MM.1S (cell line): ENCODE results near the gene MPO.

Experiments used
- DNase-seq: peaks from one replicate; pipeline ENCODE4 v3.0.0-alpha.2; 2015
- H2AFZ ChIP-seq: fragments of 300-600 bp; sonication (generic); 2 replicates; pipeline ENCODE4 v1.6.0; 2016; ENCODE audit warnings: antibody characterized with exemption, low read length
- H3F3A ChIP-seq: fragments of 300-600 bp; sonication (generic); 2 replicates; pipeline ENCODE4 v1.6.1; 2016; ENCODE audit warnings: mild to moderate bottlenecking, antibody characterized with exemption, low read length, moderate library complexity, mixed read lengths; ENCODE audit not compliant: insufficient read depth
- H3K27ac ChIP-seq: fragments of 300-600 bp; sonication (generic); 2 replicates; pipeline ENCODE4 v1.5.1; 2016; ENCODE audit warnings: mild to moderate bottlenecking, low read length
- H3K27me3 ChIP-seq: fragments of 300-600 bp; sonication (generic); replicated peaks from 2 replicates; pipeline ENCODE4 v1.6.0; 2016; ENCODE audit warnings: low read length; ENCODE audit not compliant: insufficient read depth
- H3K36me3 ChIP-seq: fragments of 300-600 bp; sonication (generic); replicated peaks from 2 replicates; pipeline ENCODE4 v1.6.1; 2016; ENCODE audit warnings: mild to moderate bottlenecking, low read length, mixed read lengths; ENCODE audit not compliant: insufficient read depth
- H3K4me1 ChIP-seq: fragments of 300-600 bp; sonication (generic); 2 replicates; pipeline ENCODE4 v1.6.1; 2016; ENCODE audit warnings: low read length, mixed read lengths
- H3K4me2 ChIP-seq: fragments of 300-600 bp; sonication (generic); 2 replicates; pipeline ENCODE4 v1.6.0; 2016; ENCODE audit warnings: low read depth, low read length
- H3K4me3 ChIP-seq: fragments of 300-600 bp; sonication (generic); 2 replicates; pipeline ENCODE4 v1.5.1; 2016; ENCODE audit warnings: low read length, mixed read lengths
- H3K79me2 ChIP-seq: fragments of 300-600 bp; sonication (generic); 2 replicates; pipeline ENCODE4 v1.6.1; 2016; ENCODE audit warnings: mixed run types, low read length, mixed read lengths
- H3K9ac ChIP-seq: fragments of 300-600 bp; sonication (generic); 2 replicates; pipeline ENCODE4 v1.6.1; 2016; ENCODE audit warnings: low read length, mixed read lengths
- H3K9me2 ChIP-seq: fragments of 300-600 bp; sonication (generic); replicated peaks from 2 replicates; pipeline ENCODE4 v1.6.1; 2016; ENCODE audit warnings: mild to moderate bottlenecking, low read length, mixed read lengths; ENCODE audit not compliant: insufficient read depth
- H3K9me3 ChIP-seq: fragments of 300-600 bp; sonication (generic); replicated peaks from 2 replicates; pipeline ENCODE4 v1.6.1; 2016; ENCODE audit warnings: mild to moderate bottlenecking, low read length, mixed read lengths; ENCODE audit not compliant: insufficient read depth
- H4K20me1 ChIP-seq: fragments of 300-600 bp; sonication (generic); 2 replicates; pipeline ENCODE4 v1.6.1; 2016; ENCODE audit warnings: mild to moderate bottlenecking, low read length, moderate library complexity, mixed read lengths; ENCODE audit not compliant: insufficient read depth
- EZH2 ChIP-seq: fragments of 300-600 bp; sonication (generic); optimal IDR thresholded peaks from 2 replicates; pipeline ENCODE3; 2017; ENCODE audit warnings: low read depth, mild to moderate bottlenecking, antibody characterized with exemption, low read length, mixed read lengths
- EZH2phosphoT487 ChIP-seq: fragments of 300-600 bp; sonication (generic); IDR thresholded peaks from 2 replicates; pipeline ENCODE4 v1.6.1; 2018; ENCODE audit warnings: antibody characterized with exemption, low read length
- TF ChIP-seq, protein P1 (sequence below): fragments of 300-600 bp; sonication (generic); IDR thresholded peaks from 2 replicates; pipeline ENCODE4 v1.5.1; 2016; ENCODE audit warnings: antibody characterized with exemption, low read length, mixed read lengths

MPO gene

DNA sequence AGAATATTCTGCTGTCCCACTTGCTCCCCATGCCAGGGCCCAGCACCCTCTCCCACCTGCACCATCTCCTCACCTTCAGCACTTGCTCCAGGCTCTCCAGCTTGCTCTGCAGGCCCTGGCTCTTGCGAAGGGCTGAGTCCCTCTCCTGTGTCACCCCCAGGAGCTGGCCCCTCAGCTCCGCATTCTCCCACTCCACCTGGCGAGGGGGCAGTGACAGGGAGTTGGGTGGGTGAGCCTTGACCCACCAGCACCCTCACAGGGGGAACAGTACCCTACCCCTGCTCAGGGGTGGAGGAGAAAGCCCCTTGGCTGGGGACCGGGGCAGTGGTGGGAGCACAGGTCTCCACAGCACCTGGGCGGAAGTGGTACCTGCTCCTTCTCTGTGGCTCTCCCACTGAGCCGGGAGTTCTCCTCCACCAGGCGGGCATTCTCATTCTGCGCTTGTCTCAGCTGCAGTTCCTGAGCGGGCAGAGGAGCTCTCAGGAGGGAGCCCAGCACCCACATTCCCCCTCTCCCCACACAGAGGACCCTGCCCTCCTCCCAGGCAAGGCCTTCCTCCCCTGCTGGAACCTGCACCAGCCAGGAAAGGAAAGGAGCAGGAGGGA, 41.9 kb upstream of the MPO start:
- Histone ChIP-seq H3K36me3 (no peaks in the 10 kb centered on the region), H3F3A (peaks cover 21% of the 10 kb centered on the region), H2AFZ (no peak overlapping the region), H3K4me3 (no peak overlapping the region), H3K9me2 (no peaks in the 10 kb centered on the region), H3K4me1 (peaks cover 7% of the 10 kb centered on the region; the same call in 1 of the 2 replicates), H4K20me1 (no peaks in the 10 kb centered on the region), H3K4me2 (no peak overlapping the region), H3K9me3 (no peaks in the 10 kb centered on the region), H3K27me3 (0 out of 2 replicates have a peak, but pooled peaks cover 7% of the 10 kb centered on the region), H3K9ac (no peak overlapping the region), H3K79me2 (no peaks in the 10 kb centered on the region), H3K27ac (no peak overlapping the region)
- TF ChIP-seq EZH2phosphoT487 = no peak
- TF ChIP-seq EZH2 = no peak
- TF ChIP-seq, protein P1, sequence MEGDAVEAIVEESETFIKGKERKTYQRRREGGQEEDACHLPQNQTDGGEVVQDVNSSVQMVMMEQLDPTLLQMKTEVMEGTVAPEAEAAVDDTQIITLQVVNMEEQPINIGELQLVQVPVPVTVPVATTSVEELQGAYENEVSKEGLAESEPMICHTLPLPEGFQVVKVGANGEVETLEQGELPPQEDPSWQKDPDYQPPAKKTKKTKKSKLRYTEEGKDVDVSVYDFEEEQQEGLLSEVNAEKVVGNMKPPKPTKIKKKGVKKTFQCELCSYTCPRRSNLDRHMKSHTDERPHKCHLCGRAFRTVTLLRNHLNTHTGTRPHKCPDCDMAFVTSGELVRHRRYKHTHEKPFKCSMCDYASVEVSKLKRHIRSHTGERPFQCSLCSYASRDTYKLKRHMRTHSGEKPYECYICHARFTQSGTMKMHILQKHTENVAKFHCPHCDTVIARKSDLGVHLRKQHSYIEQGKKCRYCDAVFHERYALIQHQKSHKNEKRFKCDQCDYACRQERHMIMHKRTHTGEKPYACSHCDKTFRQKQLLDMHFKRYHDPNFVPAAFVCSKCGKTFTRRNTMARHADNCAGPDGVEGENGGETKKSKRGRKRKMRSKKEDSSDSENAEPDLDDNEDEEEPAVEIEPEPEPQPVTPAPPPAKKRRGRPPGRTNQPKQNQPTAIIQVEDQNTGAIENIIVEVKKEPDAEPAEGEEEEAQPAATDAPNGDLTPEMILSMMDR = no peak
- DNase-seq = no peak

DNA sequence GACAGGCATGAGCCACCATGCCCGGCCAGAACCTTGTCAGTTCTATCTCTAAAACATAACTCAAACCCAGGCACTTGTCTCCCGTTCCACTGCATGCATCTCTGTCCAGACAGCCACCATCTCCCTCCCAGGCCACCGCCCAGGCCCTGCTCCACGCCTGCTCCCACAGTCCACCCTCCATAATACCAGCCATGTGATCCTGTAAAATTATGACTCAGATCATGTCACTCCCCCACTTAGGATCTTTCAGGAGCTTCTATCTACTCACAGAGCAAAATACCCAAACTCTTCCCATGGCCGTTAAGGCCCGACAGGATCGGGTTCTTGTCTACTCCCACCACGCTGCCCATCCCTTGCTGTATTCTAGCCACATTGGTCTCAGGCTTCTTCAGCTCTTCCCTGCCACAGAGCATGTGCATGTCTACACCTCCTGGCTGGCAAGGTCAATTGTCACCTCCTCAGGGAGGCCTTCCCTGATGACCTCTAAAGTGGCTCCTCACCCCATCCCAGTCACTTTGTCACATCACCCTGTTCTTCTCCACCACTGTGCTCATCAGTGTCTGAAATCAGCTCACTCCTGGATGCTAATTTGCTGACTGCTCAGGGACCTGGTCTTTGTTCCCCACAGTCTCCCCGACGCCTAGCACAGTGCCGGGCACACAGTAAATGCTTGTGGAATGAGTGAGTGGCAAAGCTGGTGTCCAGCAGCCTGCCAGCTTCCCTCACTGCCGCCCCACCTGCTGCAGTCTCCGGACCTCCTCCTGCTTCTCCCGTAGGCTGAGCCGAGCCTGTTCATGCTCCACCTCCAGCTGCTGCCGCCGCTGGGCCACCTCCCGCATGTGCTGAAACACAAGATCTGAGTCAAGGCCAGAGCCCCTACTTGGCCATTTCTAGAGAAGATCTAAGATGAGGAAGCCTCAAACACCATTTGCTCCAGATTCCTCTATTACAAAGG, 41.1 kb upstream of the MPO start:
- TF ChIP-seq EZH2 (no peak), EZH2phosphoT487 (no peak)
- TF ChIP-seq, protein P1 = no peak
- no peaks in the 10 kb centered on the region for H3K79me2 ChIP-seq
- no peak overlapping the region for H3K4me2 ChIP-seq
- no peaks in the 10 kb centered on the region for H3K36me3 ChIP-seq
- H3K27me3 ChIP-seq = 0 out of 2 replicates have a peak, but pooled peaks cover 7% of the 10 kb centered on the region
- 0 out of 2 replicates have a peak, but pooled peaks cover 13% of the 10 kb centered on the region for H3F3A ChIP-seq
- H2AFZ ChIP-seq = no peak overlapping the region
- H3K4me1 ChIP-seq = peaks cover 7% of the 10 kb centered on the region; the same call in 1 of the 2 replicates
- DNase-seq = no peak
- H3K9me2 ChIP-seq = no peaks in the 10 kb centered on the region
- no peaks in the 10 kb centered on the region for H4K20me1 ChIP-seq
- H3K9me3 ChIP-seq = no peaks in the 10 kb centered on the region
- no peak overlapping the region for H3K9ac ChIP-seq
- H3K4me3 ChIP-seq = no peak overlapping the region
- no peak overlapping the region for H3K27ac ChIP-seq

DNA sequence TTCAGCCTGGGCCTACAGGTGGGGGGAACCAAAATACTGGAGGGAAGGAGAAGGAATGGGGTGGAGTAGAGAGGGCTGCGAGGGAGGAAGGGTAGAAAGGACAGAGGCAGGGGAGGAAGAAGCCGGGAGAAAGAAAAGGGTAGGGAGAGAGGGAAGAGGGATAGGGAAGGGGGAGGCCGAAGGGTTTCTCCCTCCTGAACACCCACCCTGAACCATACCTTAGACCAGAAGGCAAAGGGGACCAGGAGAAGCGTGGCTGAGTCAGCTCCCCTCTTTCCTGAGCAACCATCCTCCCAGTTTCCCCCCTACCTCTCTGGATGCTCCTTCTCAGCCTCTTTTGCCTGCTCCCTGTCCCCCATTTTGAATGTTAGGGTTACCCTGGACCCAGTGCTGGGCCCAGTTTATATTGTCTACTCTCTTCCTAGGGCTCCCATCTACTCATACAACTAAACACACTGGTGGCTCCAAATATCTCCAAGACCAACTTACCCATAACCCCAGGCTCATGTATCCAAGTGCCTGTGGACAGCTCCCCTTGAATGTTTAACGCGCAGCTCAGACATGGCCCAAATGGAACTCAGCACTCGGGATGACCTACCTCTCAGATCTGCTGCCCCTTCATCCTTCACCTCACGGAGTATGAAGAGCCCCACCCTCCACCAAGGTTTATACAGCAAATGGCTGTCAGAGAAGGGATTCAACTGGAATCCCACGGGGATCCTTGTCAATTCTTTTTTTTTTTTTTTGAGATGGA, 40.0 kb upstream of the MPO start:
- no peaks in the 10 kb centered on the region for H3K9me2 ChIP-seq
- H3K27ac ChIP-seq = no peak overlapping the region
- H3K4me1 ChIP-seq = peaks cover 7% of the 10 kb centered on the region; the same call in 1 of the 2 replicates
- H3K4me3 ChIP-seq = no peak overlapping the region
- no peaks in the 10 kb centered on the region for H4K20me1 ChIP-seq
- DNase-seq = no peak
- no peak overlapping the region for H3K9ac ChIP-seq
- H3K79me2 ChIP-seq = no peaks in the 10 kb centered on the region
- H3K4me2 ChIP-seq = no peak overlapping the region
- TF ChIP-seq EZH2 (no peak), EZH2phosphoT487 (no peak)
- TF ChIP-seq, protein P1 = no peak
- no peaks in the 10 kb centered on the region for H3K9me3 ChIP-seq
- H3K27me3 ChIP-seq = 0 out of 2 replicates have a peak, but pooled peaks cover 7% of the 10 kb centered on the region
- H3K36me3 ChIP-seq = no peaks in the 10 kb centered on the region
- H3F3A ChIP-seq = 0 out of 2 replicates have a peak, but pooled peaks cover 7% of the 10 kb centered on the region
- no peak overlapping the region for H2AFZ ChIP-seq
